H1 (cell line): ENCODE data around the gene ATP9B. TPM values are rescaled to one million over a fixed set of nuclear protein-coding genes. Genes with fewer than 3 reads are reported as not detected.

Experiments
- POU5F1 ChIP-seq: IDR thresholded peaks from 2 replicates; pipeline ENCODE4 v1.6.1; 2011; ENCODE audit warnings: low read depth, mild to moderate bottlenecking, low read length, moderate library complexity
- polyA plus RNA-seq, 7 experiments: library from polyadenylated mRNA; depleted of rRNA in 3 of 7; stranded (reverse) in 5 of 7; unstranded in 2 of 7; fragments of >200 nt in 5 of 7; fragments of 200-250 nt in 2 of 7; gene quantifications; 1 replicate in 5 of 7; 2 replicates in 1 of 7; 4 replicates in 1 of 7; pipeline versions ENCODE4 v1.2.1 to v1.2.3, GENCODE V29; 2011 to 2013; ENCODE audit warnings: missing spikeins in 2 of 7, mixed read lengths in 2 of 7
- total RNA-seq: library from RNA; stranded (reverse); fragmentation: NEBNext Ultra II Directional; extraction: Animal tissue kit (Norgen Biotek cat#: 25700); gene quantifications from 2 replicates; pipeline ENCODE4 v1.2.1, GENCODE V29; 2021
- TF ChIP-seq, protein P1 (sequence below): fragments of 300-600 bp; sonication (generic); IDR thresholded peaks from 2 replicates; pipeline ENCODE4 v1.7.1; 2012; ENCODE audit warnings: low read length, moderate library complexity, mild to moderate bottlenecking, inconsistent platforms; ENCODE audit not compliant: insufficient replicate concordance

ATP9B gene
- total and polyA plus RNA-seq, 2 of the 8 experiments (the other 6 are each of a cell fraction or from before 2014, with no cell fraction given) = 15.1 to 21.7 TPM

DNA sequence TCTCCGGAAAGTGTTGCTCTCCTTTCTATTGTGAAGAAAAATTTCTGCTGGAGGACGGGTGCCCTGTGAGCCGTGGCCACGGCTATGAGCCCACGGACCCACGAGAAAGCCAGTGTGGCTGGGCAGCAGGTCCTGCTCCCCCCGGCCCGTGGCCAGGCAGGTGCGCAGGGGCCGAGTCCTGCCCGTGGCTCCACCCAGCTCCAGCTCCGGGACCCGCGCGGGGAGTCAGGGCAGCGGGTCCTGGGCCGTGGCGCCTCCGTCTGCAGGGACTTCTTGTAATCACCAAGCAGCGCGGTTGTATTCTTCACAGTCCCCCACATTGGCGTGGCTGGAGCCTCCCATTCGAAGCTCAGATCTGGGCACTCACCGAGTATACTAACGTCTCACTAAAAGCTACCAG is 46.6 kb upstream of the ATP9B start (continued):
- TF ChIP-seq, protein P1, sequence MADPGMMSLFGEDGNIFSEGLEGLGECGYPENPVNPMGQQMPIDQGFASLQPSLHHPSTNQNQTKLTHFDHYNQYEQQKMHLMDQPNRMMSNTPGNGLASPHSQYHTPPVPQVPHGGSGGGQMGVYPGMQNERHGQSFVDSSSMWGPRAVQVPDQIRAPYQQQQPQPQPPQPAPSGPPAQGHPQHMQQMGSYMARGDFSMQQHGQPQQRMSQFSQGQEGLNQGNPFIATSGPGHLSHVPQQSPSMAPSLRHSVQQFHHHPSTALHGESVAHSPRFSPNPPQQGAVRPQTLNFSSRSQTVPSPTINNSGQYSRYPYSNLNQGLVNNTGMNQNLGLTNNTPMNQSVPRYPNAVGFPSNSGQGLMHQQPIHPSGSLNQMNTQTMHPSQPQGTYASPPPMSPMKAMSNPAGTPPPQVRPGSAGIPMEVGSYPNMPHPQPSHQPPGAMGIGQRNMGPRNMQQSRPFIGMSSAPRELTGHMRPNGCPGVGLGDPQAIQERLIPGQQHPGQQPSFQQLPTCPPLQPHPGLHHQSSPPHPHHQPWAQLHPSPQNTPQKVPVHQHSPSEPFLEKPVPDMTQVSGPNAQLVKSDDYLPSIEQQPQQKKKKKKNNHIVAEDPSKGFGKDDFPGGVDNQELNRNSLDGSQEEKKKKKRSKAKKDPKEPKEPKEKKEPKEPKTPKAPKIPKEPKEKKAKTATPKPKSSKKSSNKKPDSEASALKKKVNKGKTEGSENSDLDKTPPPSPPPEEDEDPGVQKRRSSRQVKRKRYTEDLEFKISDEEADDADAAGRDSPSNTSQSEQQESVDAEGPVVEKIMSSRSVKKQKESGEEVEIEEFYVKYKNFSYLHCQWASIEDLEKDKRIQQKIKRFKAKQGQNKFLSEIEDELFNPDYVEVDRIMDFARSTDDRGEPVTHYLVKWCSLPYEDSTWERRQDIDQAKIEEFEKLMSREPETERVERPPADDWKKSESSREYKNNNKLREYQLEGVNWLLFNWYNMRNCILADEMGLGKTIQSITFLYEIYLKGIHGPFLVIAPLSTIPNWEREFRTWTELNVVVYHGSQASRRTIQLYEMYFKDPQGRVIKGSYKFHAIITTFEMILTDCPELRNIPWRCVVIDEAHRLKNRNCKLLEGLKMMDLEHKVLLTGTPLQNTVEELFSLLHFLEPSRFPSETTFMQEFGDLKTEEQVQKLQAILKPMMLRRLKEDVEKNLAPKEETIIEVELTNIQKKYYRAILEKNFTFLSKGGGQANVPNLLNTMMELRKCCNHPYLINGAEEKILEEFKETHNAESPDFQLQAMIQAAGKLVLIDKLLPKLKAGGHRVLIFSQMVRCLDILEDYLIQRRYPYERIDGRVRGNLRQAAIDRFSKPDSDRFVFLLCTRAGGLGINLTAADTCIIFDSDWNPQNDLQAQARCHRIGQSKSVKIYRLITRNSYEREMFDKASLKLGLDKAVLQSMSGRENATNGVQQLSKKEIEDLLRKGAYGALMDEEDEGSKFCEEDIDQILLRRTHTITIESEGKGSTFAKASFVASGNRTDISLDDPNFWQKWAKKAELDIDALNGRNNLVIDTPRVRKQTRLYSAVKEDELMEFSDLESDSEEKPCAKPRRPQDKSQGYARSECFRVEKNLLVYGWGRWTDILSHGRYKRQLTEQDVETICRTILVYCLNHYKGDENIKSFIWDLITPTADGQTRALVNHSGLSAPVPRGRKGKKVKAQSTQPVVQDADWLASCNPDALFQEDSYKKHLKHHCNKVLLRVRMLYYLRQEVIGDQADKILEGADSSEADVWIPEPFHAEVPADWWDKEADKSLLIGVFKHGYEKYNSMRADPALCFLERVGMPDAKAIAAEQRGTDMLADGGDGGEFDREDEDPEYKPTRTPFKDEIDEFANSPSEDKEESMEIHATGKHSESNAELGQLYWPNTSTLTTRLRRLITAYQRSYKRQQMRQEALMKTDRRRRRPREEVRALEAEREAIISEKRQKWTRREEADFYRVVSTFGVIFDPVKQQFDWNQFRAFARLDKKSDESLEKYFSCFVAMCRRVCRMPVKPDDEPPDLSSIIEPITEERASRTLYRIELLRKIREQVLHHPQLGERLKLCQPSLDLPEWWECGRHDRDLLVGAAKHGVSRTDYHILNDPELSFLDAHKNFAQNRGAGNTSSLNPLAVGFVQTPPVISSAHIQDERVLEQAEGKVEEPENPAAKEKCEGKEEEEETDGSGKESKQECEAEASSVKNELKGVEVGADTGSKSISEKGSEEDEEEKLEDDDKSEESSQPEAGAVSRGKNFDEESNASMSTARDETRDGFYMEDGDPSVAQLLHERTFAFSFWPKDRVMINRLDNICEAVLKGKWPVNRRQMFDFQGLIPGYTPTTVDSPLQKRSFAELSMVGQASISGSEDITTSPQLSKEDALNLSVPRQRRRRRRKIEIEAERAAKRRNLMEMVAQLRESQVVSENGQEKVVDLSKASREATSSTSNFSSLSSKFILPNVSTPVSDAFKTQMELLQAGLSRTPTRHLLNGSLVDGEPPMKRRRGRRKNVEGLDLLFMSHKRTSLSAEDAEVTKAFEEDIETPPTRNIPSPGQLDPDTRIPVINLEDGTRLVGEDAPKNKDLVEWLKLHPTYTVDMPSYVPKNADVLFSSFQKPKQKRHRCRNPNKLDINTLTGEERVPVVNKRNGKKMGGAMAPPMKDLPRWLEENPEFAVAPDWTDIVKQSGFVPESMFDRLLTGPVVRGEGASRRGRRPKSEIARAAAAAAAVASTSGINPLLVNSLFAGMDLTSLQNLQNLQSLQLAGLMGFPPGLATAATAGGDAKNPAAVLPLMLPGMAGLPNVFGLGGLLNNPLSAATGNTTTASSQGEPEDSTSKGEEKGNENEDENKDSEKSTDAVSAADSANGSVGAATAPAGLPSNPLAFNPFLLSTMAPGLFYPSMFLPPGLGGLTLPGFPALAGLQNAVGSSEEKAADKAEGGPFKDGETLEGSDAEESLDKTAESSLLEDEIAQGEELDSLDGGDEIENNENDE = no peak
- no peak for TF ChIP-seq POU5F1
